Measurements from ENCODE around the gene PTPRT.

PTPRT gene

DNA sequence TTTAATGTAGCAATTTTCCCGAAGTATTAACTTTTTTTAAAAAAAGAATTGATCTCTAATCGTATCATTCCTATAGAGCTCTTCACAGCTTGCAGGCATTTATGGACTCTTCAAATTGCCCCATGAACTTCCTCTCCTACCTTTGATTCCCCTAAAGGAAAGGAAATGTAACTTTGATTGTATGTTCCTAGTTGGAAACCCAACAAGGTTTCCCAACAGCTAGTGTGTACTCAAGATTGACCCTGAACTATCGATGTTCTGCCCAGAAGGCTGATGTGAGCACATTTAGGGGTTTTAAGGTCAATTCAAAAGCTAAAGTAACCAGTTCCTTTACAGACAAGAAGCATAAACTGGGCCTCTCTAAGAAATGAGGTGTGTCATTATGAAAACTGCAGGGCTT is 491.7 kb downstream of the PTPRT start:
- DNase-seq, result no peak

- DNase-seq, result no peak
These were observed 498.8 kb downstream of the PTPRT start for GRCh38 chr20:42690842-42691437.

DNA sequence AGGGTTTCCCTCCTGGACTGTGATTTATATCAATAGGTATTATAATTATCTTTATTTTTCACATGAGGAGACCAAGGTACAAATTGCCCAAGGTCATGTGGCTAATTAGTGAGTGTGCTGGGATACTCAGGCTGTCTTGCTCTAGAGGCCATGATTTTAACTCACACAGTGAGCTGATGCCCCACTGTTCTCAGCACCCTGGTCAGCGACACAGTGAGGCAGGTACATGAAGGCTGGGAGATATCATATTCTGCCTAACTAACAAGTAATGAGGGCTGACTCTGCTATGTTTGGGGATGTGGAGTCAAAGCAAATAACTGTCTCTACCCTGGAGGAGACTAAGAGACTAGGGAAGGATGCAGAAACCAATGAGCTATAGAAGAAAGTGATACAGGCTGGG is 501.1 kb downstream of the PTPRT start:
- no peak for DNase-seq

- DNase-seq, result no peak
These were observed 503.6 kb downstream of the PTPRT start for GRCh38 chr20:42686057-42686456.

GRCh38 chr20:42678895-42679294 is 510.8 kb downstream of the PTPRT start:
- DNase-seq, result no peak

DNA sequence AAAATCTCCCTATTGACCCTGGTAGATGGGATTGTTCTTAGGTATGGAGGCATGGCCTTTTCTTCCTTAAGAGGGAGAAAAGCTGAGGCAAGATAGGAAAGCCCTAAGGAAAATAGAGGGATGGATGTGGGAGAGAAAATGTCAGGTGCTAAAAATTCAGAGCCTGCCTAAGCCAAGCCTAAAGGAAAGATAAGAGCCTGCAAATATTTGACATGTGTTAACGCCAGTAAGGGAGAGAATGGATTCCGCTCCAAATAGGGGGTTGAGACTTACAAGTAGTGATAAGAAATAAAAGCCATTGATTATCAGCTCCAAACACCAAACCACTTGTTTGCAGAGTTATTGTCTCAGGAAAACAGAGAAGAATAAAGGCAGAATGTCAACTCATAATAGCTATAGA is 533.6 kb downstream of the PTPRT start:
- no peak for DNase-seq

DNA sequence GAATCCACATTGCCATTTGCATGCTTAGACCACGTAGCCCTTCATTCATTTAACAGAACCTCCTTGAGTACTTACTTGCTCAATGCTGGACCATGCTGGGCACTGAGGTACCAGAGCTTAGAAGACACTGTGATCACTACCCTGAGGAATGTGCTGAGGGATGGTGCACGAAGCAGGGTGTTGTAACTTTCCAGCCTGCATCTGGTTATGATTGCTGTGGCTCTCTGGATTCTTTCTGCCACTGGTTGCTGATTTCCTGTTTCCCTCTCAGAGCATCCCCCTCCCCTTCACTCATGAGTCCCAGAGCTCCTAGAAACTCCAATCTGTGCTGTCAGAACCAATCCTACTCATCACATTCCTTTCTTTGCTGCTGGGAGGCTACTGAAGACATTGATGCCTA is 537.4 kb downstream of the PTPRT start:
- DNase-seq, result no peak

DNA sequence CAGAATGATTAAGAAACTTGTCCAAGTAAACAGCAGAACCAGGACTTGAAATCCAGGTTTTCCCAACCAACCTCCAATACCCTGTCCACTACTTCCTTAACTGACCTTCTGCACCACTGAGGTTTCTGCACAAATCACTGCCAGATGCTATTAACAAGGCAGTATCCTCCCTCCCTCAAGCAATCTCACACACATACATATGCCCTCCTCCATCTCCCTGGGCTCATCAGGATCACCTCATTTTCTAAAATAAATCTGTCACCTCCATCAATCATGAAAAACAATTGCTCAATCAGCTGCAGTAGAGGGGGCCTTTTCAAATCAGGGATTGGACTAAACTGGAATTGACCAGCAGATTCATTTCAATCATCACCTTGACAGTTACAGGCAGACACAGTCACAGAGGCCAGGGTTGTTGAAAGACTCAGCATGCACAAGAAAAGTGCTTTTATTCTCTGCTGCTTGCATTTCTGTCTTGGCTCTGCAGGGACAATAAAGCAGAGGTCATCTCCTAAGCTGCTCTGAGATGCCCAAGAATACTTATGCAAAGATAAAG is 539.4 kb downstream of the PTPRT start:
- DNase-seq, result no peak

DNA sequence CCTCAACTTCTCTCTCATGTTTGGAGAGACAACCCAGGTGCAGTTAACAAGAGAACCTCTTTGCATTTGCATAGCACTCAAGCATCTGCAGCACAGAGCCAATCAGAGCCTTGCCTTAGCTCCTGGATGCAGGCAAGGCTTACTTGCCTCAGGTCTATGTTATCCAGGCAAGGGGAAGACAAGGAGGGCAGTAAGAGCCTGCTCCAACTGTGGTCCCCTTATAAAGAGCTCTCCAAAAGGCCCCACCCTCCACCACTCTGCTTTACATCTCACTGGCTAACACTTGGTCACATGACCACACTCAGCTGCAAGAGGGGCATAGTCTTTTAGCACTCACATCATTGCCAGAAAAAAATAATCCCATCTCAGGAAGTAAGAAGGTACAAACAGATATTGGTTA is 540.0 kb downstream of the PTPRT start:
- DNase-seq, result no peak

GRCh38 chr20:42646250-42646649 is 543.5 kb downstream of the PTPRT start:
- DNase-seq, result no peak

- no peak for DNase-seq
These were observed 547.8 kb downstream of the PTPRT start for GRCh38 chr20:42641886-42642285.

DNA sequence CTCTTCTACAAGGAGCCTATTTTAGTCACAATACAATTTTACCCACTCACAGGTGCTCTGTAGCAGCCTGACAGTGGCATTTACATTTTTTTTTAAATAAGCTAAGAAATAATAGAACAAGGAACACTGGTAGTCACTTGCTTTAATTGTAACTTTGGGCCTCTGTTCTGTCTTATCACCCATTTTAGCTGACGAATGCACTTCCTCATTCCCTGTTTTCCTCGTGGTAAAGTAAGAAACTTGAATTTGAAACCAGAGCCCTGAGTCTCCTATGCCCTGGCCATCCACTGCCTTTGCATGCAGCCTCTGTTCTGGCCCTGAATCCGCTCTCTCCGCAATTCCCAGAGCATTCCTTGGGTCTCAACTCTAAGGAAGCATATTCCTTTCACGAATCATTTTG is 550.6 kb downstream of the PTPRT start:
- no peak for DNase-seq

DNA sequence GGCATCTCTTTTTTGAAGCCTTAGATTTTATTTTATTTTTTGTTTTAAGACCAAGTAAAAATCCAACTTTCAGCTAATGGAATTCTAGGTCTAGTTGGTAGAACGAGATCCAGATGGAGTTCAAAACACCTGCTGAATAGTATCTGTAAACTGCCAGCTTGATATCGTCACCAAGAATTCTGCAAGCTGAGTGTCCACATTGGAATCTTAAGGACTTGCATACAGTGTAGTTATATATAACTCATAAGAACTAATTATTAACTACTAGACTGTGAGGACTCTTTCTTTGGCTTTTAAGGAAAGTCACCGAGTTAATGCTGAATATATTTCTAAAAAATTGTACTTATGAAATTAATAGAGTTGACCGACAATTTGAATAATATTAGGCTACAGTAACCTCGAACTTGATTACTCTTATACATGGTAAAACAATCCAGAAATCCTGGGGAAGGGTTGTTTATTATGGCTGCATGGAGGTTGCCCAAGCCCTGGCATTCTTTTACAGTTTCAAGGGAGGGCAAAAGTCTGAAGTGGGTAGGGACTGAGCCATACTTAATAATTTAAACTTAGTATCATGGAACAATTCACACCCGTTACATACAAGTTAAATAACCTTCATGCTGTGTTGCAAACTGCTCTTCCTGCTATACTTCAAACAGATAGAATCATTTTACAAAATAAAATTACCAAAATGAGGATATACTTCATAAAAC is 553.9 kb downstream of the PTPRT start:
- DNase-seq, result no peak

DNA sequence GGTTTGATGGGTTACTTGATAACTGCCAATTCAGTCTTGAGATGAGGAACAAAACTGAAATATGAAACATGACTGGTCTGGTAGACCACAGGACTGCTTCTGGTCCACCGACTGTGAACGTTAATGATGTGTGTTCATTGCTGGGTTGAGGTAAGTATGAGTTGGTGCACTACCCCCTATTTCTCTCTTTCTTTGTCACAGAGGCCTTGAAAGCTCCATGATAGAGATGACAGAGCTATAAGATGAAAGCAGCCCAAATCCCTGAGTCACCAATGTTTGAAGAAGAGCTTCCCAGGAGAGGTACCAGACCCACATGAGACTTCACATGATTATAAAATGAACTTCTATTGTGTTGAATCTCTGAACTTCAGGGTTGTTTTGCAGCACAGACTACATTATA is 555.5 kb downstream of the PTPRT start:
- DNase-seq, result no peak

DNA sequence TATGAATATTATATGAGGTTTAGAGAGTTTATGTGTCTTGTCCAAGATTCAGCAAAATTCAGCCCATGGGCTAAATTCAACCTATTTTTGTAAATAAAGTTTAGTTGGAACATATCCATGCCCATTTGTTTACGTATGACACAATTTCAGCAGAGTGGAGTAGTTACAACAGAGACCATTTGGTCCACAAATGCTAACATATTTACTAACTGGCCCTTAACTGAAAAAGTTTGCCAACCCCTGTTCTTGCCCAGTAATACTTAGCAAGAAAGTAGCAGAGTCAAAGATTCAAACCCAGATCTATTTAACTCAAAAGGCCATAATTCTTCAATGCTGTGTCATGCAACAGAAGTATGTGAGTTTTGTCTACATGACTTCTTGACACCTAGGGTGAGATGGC is 561.0 kb downstream of the PTPRT start:
- no peak for DNase-seq

- DNase-seq, result no peak
These were observed 576.6 kb downstream of the PTPRT start for GRCh38 chr20:42613076-42613475.

GRCh38 chr20:42611889-42612837 is 577.5 kb downstream of the PTPRT start:
- DNase-seq, result no peak

- no peak for DNase-seq
These were observed 578.3 kb downstream of the PTPRT start for GRCh38 chr20:42611423-42611822.

DNA sequence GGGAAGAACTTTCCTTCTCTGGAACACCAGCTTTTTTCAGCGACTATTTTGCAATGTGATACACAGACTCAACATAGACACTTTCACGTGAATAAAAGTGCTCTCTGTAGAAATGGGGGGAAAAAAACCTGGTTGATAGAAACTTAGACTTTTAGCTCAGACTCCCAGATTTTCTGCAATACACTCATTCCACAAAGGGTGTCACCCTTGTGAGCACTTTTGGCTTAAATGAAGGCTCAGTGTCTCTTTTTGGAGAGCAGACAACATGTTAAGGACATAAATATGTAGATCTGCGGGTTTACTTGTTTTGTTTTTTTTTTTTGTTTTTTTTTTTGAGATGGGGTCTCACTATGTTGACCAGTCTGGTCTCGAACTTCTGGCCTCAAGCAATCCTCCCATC is 579.6 kb downstream of the PTPRT start:
- no peak for DNase-seq

- no peak for DNase-seq
These were observed 580.1 kb downstream of the PTPRT start for GRCh38 chr20:42609618-42610017.

- no peak for DNase-seq
These were observed 584.4 kb downstream of the PTPRT start for GRCh38 chr20:42604998-42605956.

GRCh38 chr20:42603655-42604054 is 586.1 kb downstream of the PTPRT start:
- DNase-seq, result no peak

Measured in T-helper 2 cell (primary cell).